H9 (cell line): ENCODE measurements around the gene ADAMTSL5. TPM values are rescaled to one million over a fixed set of nuclear protein-coding genes. Genes with fewer than 3 reads are reported as not detected.

Experiments
- DNase-seq: peaks from one replicate; pipeline ENCODE4 v3.0.0-alpha.2; 2017
- H2AFZ ChIP-seq: one replicate; pipeline ENCODE4 v1.6.1; 2013; ENCODE audit warnings: mild to moderate bottlenecking, low read length, control low read depth, moderate library complexity
- H2AK5ac ChIP-seq: 2 replicates; pipeline ENCODE4 v1.6.1; 2013; ENCODE audit warnings: low read length, control low read depth, mixed read lengths; ENCODE audit not compliant: insufficient read length
- H2BK120ac ChIP-seq: one replicate; pipeline ENCODE4 v1.6.1; 2013; ENCODE audit warnings: low read depth, mild to moderate bottlenecking, low read length, control low read depth, inconsistent platforms; ENCODE audit not compliant: poor library complexity, severe bottlenecking
- H2BK12ac ChIP-seq: 2 replicates; pipeline ENCODE4 v1.6.1; 2013; ENCODE audit warnings: low read length, control low read depth, mixed read lengths, low read depth; ENCODE audit not compliant: insufficient read length
- H2BK15ac ChIP-seq: 2 replicates; pipeline ENCODE4 v1.6.1; 2013; ENCODE audit warnings: low read depth, low read length, control low read depth
- H2BK20ac ChIP-seq: one replicate; pipeline ENCODE4 v1.6.1; 2013; ENCODE audit warnings: low read depth, mild to moderate bottlenecking, low read length, control low read depth, inconsistent platforms; ENCODE audit not compliant: poor library complexity, severe bottlenecking
- H2BK5ac ChIP-seq: 2 replicates; pipeline ENCODE4 v1.6.1; 2013; ENCODE audit warnings: low read length, control low read depth, mixed read lengths; ENCODE audit not compliant: insufficient read length
- H3K14ac ChIP-seq: 2 replicates; pipeline ENCODE4 v1.6.1; 2013; ENCODE audit warnings: low read length, control low read depth; ENCODE audit not compliant: insufficient read depth
- H3K18ac ChIP-seq: 2 replicates; pipeline ENCODE4 v1.6.1; 2013; ENCODE audit warnings: low read depth, mild to moderate bottlenecking, mixed read lengths, low read length, control low read depth; ENCODE audit not compliant: insufficient read length
- H3K23ac ChIP-seq: 2 replicates; pipeline ENCODE4 v1.6.1; 2013; ENCODE audit warnings: low read length, control low read depth, mixed read lengths, low read depth; ENCODE audit not compliant: insufficient read length
- H3K23me2 ChIP-seq: 2 replicates; pipeline ENCODE4 v1.6.1; 2013; ENCODE audit warnings: low read depth, mild to moderate bottlenecking, mixed read lengths, low read length, control low read depth; ENCODE audit not compliant: insufficient read length, poor library complexity, severe bottlenecking
- H3K27ac ChIP-seq: 2 replicates; pipeline ENCODE4 v1.5.1; 2013; ENCODE audit warnings: low read length, control low read depth, mixed read lengths, low read depth; ENCODE audit not compliant: insufficient read length
- H3K27me3 ChIP-seq: 2 replicates; pipeline ENCODE4 v1.6.1; 2013; ENCODE audit warnings: low read length, control low read depth, inconsistent platforms; ENCODE audit not compliant: insufficient read depth
- H3K4ac ChIP-seq: 2 replicates; pipeline ENCODE4 v1.6.1; 2013; ENCODE audit warnings: low read depth, mild to moderate bottlenecking, control low read depth, inconsistent platforms, low read length, moderate library complexity
- H3K4me1 ChIP-seq: 2 replicates; pipeline ENCODE4 v1.6.1; 2013; ENCODE audit warnings: low read length, control low read depth, inconsistent platforms; ENCODE audit not compliant: insufficient read depth
- H3K4me2 ChIP-seq: 2 replicates; pipeline ENCODE4 v1.6.1; 2013; ENCODE audit warnings: low read length, control low read depth, mixed read lengths; ENCODE audit not compliant: insufficient read length, insufficient read depth
- H3K56ac ChIP-seq: 2 replicates; pipeline ENCODE4 v1.6.1; 2013; ENCODE audit warnings: low read depth, mild to moderate bottlenecking, mixed read lengths, low read length, control low read depth; ENCODE audit not compliant: insufficient read length
- H3K79me1 ChIP-seq: 2 replicates; pipeline ENCODE4 v1.6.1; 2013; ENCODE audit warnings: low read depth, mild to moderate bottlenecking, moderate library complexity, low read length, control low read depth, inconsistent platforms; ENCODE audit not compliant: insufficient read depth, poor library complexity, severe bottlenecking
- H3K79me2 ChIP-seq: 2 replicates; pipeline ENCODE4 v1.6.1; 2013; ENCODE audit warnings: low read length, control low read depth, inconsistent platforms; ENCODE audit not compliant: insufficient read depth
- H3K9ac ChIP-seq: 2 replicates; pipeline ENCODE4 v1.6.1; 2013; ENCODE audit warnings: low read length, control low read depth, mixed read lengths; ENCODE audit not compliant: insufficient read length; ENCODE audit errors: extremely low read depth
- H3K9me3 ChIP-seq: one replicate; pipeline ENCODE4 v1.6.1; 2013; ENCODE audit warnings: low read depth, low read length, inconsistent platforms; ENCODE audit not compliant: control insufficient read depth
- H3T11ph ChIP-seq: one replicate; pipeline ENCODE4 v1.6.1; 2013; ENCODE audit warnings: mild to moderate bottlenecking, low read length, control low read depth, inconsistent platforms
- H4K20me1 ChIP-seq: one replicate; pipeline ENCODE4 v1.6.1; 2013; ENCODE audit not compliant: control insufficient read depth, insufficient read length, insufficient read depth
- H4K5ac ChIP-seq: 2 replicates; pipeline ENCODE4 v1.6.1; 2013; ENCODE audit warnings: low read depth, mild to moderate bottlenecking, mixed read lengths, low read length, control low read depth; ENCODE audit not compliant: insufficient read length
- H4K8ac ChIP-seq: replicated peaks from 2 replicates; pipeline ENCODE4 v1.6.1; 2013; ENCODE audit warnings: low read length, control low read depth, mixed read lengths, low read depth; ENCODE audit not compliant: insufficient read length
- H4K91ac ChIP-seq: 2 replicates; pipeline ENCODE4 v1.6.1; 2013; ENCODE audit warnings: low read depth, mild to moderate bottlenecking, moderate library complexity, mixed read lengths, low read length, control low read depth; ENCODE audit not compliant: insufficient read length
- H3K27ac Mint-ChIP-seq, 3 experiments: 2 replicates in 2 of 3; 3 replicates in 1 of 3; pipeline ENCODE4 v1.8.0; 2020 to 2021; ENCODE audit warnings: mixed read lengths in 3 of 3, mild to moderate bottlenecking in 1 of 3, moderate library complexity in 1 of 3
- H3K27me3 Mint-ChIP-seq: 2 replicates; pipeline ENCODE4 v1.8.0; 2021; ENCODE audit warnings: low read depth, mild to moderate bottlenecking, moderate library complexity, mixed read lengths
- H3K36me3 Mint-ChIP-seq, 3 experiments: 2 replicates in 2 of 3; 3 replicates in 1 of 3; pipeline ENCODE4 v1.8.0; 2020 to 2021; ENCODE audit warnings: low read depth in 3 of 3, mixed read lengths in 3 of 3; ENCODE audit not compliant: insufficient read depth in 1 of 3
- H3K4me1 Mint-ChIP-seq, 2 experiments: 2 replicates each; pipeline ENCODE4 v1.8.0; 2020; ENCODE audit warnings: mixed read lengths in 2 of 2
- H3K4me3 Mint-ChIP-seq, 2 experiments: 2 replicates in 1 of 2; 3 replicates in 1 of 2; pipeline ENCODE4 v1.8.0; 2020 to 2021; ENCODE audit warnings: mild to moderate bottlenecking in 2 of 2, mixed read lengths in 2 of 2, moderate library complexity in 1 of 2
- H3K9me3 Mint-ChIP-seq, 2 experiments: 2 replicates in 1 of 2; 3 replicates in 1 of 2; pipeline ENCODE4 v1.8.0; 2020; ENCODE audit warnings: mild to moderate bottlenecking in 2 of 2, mixed read lengths in 2 of 2, moderate library complexity in 1 of 2
- WGBS: extraction: QIAGEN DNeasy Blood & Tissue Kit; methylation state at CpG from one replicate; pipeline ENCODE4 v1.1.7; 2013; ENCODE audit warnings: missing lambda C conversion rate, low lambda C conversion rate, mixed read lengths; ENCODE audit not compliant: insufficient read length; ENCODE audit errors: extremely low coverage; 5-methylcytosine and 5-hydroxymethylcytosine counted together
- total RNA-seq: library from RNA; stranded (reverse); gene quantifications from 2 replicates; pipeline ENCODE4 v1.2.1, GENCODE V29; 2021
- TF ChIP-seq, protein P1 (sequence below): fragments of 200-600 bp; sonication (generic); conservative IDR thresholded peaks from 3 replicates; pipeline ENCODE4 v1.8.0; 2021; ENCODE audit warnings: antibody characterized with exemption, mild to moderate bottlenecking

The ADAMTSL5 gene
- total RNA-seq, 1 experiment from 2014 or later: 1.5 TPM

DNA sequence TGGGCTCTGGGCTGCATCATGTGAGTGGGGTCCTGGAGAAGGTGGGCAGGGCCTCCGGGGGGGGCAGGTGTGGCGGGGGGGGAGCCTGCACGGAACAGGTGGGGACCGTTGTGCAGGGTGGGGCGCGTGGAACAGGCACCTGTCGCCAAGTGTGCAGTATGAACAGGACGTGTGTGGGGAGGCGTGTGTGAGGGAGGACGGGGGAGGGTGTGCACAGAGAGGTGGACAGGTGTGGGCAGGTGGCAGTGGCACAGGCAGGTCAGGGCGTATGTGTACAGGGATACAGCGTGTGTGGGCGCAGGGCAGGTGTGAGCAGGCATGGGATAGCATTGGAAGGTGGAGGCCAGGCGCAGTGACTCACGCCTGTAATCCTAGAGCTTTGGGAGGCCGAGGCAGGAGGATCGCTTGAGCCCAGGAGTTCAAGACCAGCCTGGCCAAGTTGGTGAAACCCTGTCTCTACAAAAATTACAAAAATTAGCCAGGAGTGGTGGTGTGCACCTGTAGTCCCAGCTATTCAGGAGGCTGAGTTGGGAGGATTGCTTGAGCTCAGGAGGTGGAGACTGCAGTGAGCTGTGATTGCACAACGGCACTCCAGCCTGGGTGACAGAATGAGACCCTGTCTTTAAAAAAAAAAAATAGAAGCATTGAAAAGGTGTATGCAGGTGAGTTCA lies 14.3 kb upstream of the ADAMTSL5 start:
- Mint-ChIP-seq H3K36me3 (no peaks in the 10 kb centered on the region), H3K4me3 (no peak overlapping the region), H3K27me3 (peaks cover 64% of the 10 kb centered on the region), H3K9me3 (peaks cover 0 to 6% of the 10 kb centered on the region in 2 experiments; a peak in 3 of 5 replicates), H3K4me1 (peaks cover 6 to 7% of the 10 kb centered on the region in 2 experiments; a peak in 3 of 4 replicates), H3K27ac (no peak overlapping the region)
- no peaks in the 10 kb centered on the region for H3K4me1 ChIP-seq
- no peak overlapping the region for H4K91ac ChIP-seq
- TF ChIP-seq, protein P1, sequence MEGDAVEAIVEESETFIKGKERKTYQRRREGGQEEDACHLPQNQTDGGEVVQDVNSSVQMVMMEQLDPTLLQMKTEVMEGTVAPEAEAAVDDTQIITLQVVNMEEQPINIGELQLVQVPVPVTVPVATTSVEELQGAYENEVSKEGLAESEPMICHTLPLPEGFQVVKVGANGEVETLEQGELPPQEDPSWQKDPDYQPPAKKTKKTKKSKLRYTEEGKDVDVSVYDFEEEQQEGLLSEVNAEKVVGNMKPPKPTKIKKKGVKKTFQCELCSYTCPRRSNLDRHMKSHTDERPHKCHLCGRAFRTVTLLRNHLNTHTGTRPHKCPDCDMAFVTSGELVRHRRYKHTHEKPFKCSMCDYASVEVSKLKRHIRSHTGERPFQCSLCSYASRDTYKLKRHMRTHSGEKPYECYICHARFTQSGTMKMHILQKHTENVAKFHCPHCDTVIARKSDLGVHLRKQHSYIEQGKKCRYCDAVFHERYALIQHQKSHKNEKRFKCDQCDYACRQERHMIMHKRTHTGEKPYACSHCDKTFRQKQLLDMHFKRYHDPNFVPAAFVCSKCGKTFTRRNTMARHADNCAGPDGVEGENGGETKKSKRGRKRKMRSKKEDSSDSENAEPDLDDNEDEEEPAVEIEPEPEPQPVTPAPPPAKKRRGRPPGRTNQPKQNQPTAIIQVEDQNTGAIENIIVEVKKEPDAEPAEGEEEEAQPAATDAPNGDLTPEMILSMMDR: no peak
- H4K20me1 ChIP-seq: peaks cover 3% of the 10 kb centered on the region
- no peak overlapping the region for H3K4me2 ChIP-seq
- H2AFZ ChIP-seq: no peak overlapping the region
- H2AK5ac ChIP-seq: no peak overlapping the region
- no peak overlapping the region for H4K5ac ChIP-seq
- H3K79me2 ChIP-seq: no peaks in the 10 kb centered on the region
- H3K56ac ChIP-seq: no peak overlapping the region
- no peaks in the 10 kb centered on the region for H3K79me1 ChIP-seq
- H3K14ac ChIP-seq: no peak overlapping the region
- H3K9ac ChIP-seq: no peak overlapping the region
- no peak overlapping the region for H3K18ac ChIP-seq
- no peak for DNase-seq
- H3K9me3 ChIP-seq: no peaks in the 10 kb centered on the region
- no peak overlapping the region for H4K8ac ChIP-seq
- no peak overlapping the region for H2BK20ac ChIP-seq
- no peak overlapping the region for H3K4ac ChIP-seq
- H3K23me2 ChIP-seq: peaks cover 2% of the 10 kb centered on the region
- no peak overlapping the region for H2BK12ac ChIP-seq
- no peak overlapping the region for H2BK5ac ChIP-seq
- no peak overlapping the region for H3T11ph ChIP-seq
- H3K27ac ChIP-seq: no peak overlapping the region
- H3K23ac ChIP-seq: no peak overlapping the region
- H3K27me3 ChIP-seq: peaks cover 16% of the 10 kb centered on the region; the same call in 1 of the 2 replicates
- no CpG with 5 or more reads among the region's 18 CpGs for WGBS
- no peak overlapping the region for H2BK120ac ChIP-seq
- no peak overlapping the region for H2BK15ac ChIP-seq
